GM21390 (cell line): ENCODE measurements around the gene KRT6A.
"Not testable (repeated sequence)": the region's sequence is repeated elsewhere in the genome, so short reads cannot be mapped to it uniquely, and the experiment has no call there.

Source experiments
- ATAC-seq: cut with Tn5 transposase; IDR thresholded peaks from one replicate; pipeline ENCODE4 v1.9.1; 2021; ENCODE audit not compliant: unreplicated experiment

KRT6A gene

DNA sequence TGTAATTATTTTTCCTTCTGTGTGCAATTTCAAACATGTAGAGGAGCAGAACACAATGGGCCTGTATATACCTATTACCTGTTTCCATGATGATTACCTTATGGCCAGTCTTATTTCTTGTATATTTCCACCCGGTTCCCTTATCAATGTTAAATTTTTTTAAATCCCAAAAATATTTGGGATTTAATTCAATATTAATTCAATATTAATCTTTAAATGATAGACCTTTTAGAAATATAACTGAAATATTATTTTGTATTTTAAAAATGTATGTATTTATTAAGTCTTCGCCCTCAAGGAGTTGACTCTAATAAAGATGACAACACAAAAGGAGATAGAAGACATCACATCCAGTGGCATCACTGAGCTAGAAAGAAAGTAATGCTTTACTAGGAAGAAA, 18.8 kb downstream of the KRT6A start:
- no peak for ATAC-seq

DNA sequence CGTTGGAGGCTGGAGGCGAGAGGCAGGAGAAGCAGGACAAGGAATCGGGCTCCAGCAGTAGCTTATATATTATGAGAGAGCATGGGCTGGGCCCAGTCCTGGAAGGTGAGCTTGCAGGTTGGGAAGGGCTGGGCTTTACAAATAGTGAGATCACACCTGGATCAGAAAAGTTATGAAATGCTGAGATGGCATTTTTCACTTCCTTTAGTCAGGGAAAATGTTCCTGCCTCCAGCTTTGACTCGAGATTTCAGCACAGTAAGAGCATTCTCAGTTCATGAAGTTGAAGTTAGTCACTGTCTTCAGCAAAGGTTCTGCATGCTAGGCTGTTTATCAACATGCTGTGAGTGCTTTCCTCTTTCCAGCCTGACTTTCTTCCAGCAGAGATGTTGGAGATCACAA, 19.3 kb downstream of the KRT6A start, which contains the start of gene KRT6C:
Gene KRT6C, minus strand, starts transcription at position 38 of the 400 bp plus-strand sequence. CDS start 68 bp downstream, outside the sequence.
- no peak for ATAC-seq

DNA sequence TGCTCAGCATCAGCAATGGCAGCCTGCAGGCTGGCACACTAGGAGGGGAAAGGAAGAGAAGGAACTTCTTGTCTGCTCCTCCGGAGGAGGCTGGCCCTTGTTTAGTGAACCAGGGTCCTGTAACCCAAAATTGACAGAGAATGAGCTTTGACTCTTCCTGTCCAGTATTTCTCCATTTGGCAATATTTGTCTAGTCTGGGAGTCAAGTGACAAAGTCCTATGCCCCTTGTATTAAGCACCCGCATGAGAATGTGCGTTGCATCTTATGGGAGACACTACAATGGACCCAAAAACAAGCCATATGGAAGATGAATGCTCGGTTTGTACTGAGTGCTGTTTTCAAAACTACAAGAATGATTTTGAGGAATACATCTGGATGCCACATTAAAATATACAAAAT, 23.2 kb downstream of the KRT6A start:
- no peak for ATAC-seq

DNA sequence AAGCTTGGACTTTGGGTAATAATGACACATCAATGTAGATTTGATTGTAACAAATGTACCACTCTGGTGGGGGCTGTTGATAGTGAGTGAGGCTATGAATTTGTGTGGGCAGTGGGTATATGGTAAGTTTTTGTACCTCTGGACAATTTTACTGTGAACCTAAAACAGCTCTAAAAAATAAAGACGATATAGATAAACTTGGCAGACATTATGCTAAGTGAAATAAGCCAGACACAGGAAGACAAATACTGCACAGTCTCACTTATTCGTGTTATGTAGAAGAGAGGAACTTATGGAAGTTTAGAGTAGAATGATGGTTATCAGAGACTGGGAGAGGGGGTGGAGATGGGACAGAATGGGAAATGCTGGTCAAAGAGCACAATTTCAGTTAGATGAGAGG, 28.2 kb downstream of the KRT6A start:
- no peak for ATAC-seq

DNA sequence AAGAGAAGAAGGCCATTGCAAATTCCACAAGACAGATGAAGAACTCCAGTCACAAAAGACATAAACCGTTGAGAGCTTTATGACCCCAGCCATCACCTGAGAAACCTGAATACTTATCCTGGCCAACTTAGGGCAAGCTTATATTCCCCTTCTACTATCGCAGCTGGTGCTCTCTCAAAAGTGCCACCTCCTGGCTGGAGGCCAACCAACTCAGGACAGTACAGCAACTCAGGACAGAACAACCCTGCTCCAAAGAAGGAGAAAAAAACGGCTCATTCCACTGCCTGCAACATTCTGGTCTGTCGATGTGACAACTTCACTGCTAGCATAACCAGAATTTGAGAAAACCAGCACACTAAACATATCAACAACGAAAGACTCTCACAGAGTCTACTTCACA, 31.4 kb downstream of the KRT6A start:
- ATAC-seq: no peak

DNA sequence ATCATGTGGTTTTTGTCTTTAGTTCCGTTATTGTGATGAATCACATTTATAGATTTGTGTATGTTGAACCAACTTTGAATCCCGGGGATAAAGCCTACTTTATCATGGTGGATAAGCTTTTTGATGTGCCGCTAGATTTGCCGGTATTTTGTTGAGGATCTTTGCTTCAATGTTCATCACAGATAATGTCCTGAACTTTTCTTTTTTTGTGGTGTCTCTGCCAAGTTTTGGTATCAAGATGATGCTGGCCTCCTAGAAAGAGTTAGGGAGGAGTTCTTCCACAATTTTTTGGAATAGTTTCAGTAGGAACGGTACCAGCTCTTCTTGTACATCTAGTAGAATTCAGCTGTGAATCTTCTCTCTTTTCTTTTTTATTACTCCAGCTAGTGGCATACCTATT, 34.2 kb downstream of the KRT6A start:
- ATAC-seq: no peak

DNA sequence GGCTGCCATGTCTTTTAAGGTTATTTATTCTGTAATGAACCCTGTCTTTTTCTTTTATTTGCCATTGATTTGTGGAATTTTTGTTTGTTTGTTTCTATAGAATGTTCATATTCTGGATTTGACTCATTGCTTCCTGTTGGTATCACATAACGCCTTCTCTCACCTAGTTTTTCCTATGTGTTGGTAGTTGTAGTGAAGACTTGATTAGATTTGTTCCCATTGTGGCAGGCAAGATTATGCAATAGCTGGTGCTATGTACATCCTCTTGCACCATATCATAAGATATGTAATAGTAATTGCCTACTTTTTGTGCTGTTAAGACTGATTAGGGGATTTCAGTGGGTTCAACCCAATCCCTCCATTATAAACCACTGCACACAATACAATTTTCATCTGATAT, 37.2 kb downstream of the KRT6A start:
- no peak for ATAC-seq

DNA sequence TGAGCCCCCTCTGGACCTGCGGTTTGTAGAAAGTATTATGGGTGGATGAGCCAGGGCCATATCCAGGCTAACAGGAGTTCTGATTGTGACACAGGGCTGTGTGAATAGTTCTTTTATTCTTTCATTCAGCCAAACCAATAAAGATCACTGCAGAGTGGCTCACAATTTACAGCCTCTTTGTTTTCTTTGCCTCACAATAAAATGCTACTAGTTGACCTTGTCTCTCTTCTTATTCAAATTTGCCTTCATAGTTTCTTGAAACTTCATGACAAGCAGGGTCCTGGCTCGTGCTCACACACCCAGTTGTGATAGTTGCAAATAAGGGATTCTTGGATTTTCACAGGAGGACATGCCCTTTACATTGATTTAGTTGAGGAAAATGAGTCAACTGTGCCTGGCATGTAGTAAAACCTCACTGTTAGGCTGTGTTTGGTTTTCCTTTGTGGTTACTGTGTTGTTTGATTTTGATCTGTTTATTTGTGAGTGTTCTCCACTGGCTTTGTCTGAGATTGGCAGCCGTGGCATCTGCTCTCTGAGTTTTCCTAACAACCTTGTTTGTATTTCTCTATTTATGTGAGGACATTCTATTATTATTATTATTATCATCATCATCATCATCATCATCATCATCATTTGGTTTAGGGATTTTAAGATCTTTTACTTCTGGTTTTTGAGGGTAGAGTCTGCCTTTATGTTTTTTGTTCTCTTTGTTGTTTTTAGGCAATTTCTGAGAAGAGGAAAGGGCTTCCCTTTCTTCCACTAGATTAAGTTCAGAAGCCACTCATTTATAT, 38.5 kb downstream of the KRT6A start:
- ATAC-seq: no peak

DNA sequence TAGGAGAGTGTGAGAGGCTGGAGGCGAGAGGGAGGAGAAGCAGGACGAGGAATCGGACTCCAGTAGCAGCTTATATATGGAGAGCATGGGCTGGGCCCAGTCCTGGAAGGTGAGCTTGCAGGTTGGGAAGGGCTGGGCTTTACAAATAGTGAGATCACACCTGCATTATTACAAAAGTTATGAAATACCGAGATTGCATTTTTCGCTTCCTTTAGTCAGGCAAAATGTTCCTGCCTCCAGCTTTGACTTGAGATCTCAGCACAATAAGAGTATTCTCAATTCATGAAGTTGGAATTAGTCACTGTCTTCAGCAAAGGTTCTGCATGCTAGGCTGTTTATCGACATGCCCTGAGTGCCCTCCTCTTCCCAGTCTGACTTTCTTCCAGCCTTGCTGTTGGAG, 41.0 kb downstream of the KRT6A start, which contains the start of gene KRT6B:
Gene KRT6B, minus strand, starts transcription at position 46 of the 400 bp plus-strand sequence. CDS start 68 bp downstream, outside the sequence.
- no peak for ATAC-seq

DNA sequence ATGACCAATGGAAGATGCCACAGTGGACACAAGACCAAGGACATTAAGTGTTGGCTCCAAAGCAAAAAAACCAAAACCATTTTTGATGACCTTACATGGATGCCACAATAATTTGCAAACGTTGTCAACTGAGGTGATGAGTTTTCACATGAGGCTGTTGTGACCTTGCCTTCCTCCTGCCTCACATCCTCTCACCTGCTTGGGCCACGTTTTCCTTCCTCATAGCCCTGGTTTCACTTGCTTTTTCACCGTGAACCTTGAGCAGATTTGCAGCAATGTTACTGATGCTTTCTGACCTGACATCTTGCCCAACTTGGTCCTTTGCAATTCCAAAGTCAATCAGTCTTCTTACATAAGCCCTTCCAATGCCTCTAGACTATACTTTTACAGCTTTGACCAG, 44.8 kb downstream of the KRT6A start:
- ATAC-seq: no peak

DNA sequence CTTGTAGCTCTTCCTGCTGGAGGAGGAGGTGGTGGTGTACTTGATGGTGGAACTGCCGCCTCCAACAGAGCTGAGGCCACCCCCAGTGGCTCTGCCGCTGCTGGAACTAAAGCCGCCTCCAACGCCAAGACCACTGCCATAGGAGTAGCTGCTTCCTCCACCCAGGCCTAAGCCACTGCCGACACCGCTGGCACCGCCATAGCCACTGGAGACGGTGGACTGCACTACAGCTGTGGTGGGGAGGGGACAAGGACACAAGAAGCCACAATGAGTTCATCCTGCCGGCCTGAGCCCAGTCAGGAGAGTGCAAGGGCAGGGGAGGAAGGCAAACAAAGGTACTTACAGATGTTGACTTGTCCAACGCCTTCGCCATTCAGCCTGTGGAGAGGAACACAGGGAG, 45.9 kb downstream of the KRT6A start:
- ATAC-seq: not testable (repeated sequence)

DNA sequence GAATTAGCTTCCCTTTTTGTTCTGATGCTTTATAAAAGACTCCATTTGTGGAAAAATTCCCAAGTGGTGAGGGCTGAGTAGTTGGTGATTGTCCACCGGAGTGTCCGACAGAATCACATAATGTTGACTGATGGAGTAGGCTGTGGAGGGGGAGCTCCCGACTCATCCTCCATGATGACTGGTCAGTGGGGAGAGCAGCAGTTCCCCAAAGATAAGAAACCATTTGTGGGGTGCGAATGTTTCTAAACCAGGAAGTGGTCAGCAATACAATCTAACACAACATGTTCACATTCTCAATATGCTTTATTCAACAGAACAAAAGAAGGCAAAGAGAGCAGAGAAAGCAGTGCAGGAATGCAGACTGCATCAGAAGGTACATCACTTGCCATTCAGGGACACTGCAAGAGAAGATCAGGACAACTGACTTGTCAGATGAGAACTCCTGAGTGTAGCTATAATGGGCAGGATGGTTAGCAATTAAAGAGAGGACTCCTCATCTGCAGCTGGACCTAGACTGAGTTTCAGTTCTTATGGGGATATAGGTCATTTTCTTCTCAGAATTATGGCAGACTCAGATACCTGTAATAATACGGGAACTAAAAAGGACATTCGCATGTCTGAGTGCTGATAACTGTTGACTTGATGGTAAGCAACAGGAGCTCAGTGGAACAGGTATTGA, 46.6 kb downstream of the KRT6A start:
- no peak for ATAC-seq

DNA sequence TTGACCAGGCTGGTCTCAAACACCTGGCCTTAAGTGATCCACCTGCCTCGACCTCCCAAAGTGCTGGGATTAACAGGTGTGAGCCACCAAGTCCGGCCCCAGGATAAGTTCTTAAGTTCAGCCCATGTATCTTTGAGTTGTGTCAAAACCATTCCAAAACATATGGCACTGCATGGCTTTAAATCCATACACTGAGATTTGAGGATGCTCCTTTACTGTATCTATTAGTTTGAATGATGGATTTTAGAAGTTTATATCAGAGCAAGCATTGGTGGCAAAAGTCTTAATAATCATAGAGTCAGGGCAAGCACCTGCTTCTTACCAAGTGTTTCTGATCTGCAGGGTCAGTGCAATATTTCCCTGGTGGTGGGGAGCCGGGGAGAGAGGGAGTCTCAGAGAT, 47.2 kb downstream of the KRT6A start:
- ATAC-seq: no peak

DNA sequence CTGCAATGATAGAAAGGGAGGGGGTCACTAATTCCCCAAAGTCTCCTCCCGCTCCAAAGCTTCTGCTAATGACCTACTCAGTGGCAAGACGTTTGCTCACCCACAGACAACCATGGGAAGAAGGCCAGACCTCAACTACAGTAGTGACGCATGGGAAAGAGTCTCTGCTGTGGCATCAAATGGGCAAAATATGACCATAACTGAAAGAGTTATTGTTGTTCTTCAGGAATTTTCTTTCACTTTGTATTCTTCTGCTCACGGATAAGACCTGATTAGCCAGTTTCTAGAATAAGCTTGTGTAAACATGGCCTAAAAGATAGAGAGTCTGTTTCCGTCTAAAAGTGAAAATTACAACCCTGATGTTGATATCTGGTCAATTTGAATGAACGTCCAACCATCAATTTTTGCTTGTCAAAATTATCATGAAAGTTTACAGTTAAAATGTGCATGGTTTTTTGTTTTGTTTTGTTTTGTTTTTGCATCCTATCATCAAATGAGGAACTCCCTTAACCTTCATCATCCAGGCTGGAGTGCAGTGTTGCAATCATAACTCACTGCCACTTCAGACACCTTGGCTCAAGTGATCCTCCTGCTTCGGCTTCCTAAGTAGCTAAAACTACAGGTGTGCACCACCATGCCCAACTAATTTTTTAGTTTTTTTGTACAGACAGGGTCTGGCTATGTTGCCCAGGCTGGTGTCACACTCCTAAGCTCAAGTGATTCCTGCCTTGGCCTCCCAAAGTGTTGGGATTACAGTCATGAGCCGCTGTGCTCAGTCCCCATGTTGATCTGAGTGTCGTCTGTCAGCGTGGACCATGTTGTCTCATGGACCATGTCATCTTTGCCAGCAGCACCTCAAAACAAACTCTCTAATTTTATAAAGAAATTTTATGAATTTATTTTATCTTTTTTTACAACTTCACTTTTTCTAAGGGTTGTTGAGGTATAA, 48.1 kb downstream of the KRT6A start:
- no peak for ATAC-seq

DNA sequence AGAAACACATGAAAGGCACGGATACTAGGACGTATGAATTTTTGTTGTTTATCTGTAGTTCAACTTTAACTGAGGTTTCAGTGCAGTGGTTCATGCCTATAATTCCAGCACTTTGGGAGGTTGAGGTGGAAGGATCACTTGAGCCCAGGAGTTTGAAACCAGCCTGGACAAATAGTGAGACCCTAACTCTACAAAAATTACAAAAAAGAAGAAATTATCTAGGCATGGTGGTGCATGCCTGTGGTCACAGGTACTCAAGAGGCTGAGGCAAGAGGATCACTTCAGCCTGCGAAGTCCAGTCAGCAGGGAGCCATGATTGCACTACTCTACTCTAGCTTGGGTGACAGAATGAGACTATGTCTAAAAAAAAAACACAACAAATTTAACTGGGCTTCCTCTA, 49.1 kb downstream of the KRT6A start:
- no peak for ATAC-seq

DNA sequence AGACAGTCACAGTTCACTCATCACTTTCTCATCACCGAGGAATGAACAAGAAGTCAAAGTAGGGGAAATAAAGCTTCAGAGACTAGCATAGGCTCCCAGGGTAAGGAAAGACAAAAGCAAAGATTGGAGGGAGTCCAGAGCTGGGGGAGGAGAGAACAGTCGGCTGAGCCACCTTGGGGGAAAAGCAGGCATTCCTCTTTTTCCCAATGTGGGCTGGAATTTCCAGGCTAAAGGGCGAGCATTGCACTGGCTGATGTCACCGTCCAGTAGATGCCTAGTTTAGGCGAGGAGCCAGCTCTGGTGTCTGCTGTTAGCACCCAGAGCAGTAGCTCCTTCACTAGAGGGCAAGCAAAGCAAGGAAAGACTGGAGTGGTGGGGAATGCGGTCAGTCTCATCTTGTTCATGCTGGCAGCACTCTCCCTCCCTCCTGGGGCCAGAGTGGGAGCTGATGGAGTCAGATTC, 50.4 kb downstream of the KRT6A start:
- ATAC-seq: no peak

DNA sequence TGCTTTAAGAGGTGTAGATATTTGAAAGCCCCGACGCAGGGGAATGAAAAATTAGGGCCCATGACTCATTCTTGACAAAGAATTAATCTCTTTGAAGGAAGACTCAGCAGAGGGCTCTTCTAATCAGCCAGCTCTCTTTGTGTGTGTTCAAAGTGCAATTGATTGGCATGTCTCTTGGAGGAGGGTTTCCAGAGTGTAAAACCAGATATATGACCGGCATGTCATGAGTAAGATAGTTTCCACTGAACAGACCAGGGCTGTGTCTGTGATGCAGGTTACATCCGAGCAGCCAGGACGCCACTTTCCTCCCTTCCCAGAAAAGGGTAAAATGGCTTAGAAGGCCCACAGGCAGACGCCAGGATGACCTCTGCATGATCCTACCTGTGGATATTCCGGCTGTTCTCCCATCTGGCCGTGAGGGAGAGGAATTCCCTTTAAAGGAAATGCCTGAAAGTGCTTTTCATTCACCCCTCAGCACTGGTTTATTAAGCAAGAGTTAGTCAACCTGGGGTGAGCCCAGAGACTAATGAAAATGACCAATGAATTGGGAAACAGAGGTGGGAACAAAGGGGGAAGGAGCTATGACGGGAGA, 51.6 kb downstream of the KRT6A start:
- ATAC-seq: no peak

DNA sequence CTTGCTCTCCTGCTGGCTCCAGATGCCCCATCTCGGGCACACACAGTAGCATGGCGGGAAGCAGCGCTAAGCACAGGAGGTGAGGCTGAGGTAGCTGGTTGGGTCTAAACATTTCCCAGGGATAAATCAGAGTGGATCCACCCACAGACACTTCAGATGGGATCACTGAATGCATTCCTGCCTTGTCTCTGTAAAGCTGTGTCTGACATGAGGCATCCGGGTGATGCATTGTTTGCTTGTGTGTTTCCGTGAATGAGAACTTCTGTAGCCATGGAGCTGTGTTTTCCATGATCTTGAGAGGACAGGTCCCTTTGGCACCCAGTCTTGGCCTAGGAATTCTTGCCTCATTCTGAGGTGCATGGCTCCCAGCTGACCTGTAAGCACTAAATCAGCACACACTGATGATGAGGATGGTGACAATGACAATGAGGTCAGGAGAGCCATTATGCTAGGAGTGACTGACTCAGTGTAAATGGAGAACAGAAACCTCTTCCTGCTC, 52.2 kb downstream of the KRT6A start:
- ATAC-seq: no peak

DNA sequence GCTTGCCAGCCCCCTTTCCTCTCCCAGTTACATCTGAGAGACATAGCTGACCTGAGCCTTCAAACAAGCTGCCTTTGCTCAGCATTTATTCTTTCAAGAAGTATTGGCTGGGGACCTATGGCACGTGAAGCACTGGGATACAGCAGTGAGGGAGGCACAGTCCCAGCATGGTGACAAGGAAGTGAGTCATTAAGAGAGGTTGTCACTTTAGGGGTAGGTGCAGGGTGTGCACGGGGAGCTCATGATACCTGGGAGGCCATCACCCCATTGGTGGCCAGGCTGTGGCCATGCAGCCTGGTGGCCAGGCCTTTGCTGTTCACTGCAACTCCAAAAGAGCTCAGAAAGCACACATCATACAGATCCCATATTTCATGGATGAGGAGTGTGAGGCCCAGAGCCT, 53.2 kb downstream of the KRT6A start:
- no peak for ATAC-seq

DNA sequence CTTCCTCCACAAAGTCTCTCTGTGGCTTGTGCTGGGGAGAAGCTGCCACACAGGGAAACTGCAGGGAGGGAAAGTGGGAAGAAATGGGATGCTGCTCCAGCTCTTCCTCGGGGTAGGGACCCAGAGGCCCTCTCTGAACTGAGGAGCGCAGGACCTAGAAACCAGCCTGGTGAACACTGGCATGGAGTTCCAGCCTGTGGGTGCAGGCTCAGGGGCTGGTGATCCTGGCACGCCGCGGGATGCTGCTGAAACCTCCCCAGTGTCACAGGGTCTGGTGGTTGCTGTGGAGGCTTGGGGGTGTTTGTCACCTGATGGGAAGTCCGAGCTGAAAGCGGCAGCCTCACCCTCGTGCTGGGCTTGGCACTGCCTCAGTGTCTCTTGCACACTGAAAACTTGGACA, 53.6 kb downstream of the KRT6A start:
- ATAC-seq: no peak
